K562 (cell line): ENCODE data around the gene ZFYVE28. TPM values are rescaled to one million over a fixed set of nuclear protein-coding genes. Genes with fewer than 3 reads are reported as not detected.
A peak's percentile ranks its signal among the peaks of the same experiment; 100 is the strongest.

Experiments used
- ARHGAP35 ChIP-seq: fragments of 450-650 bp; IDR thresholded peaks from 2 replicates; pipeline ENCODE4 v1.6.1; 2018; ENCODE audit not compliant: partially characterized antibody
- BMI1 ChIP-seq: fragments of 150-350 bp; IDR thresholded peaks from 2 replicates; pipeline ENCODE4 v1.6.1; 2014; ENCODE audit warnings: low read length
- CAMTA2 ChIP-seq: fragments of 250-450 bp; sonication (Bioruptor Pico); conservative IDR thresholded peaks from 2 replicates; pipeline ENCODE4 v1.5.1; 2022
- CREM ChIP-seq: IDR thresholded peaks from 2 replicates; pipeline ENCODE4 v1.6.1; 2014; ENCODE audit warnings: antibody characterized with exemption, low read depth
- HIVEP1 ChIP-seq: fragments of 250-450 bp; sonication (Bioruptor Pico); IDR thresholded peaks from 2 replicates; pipeline ENCODE4 v1.4.0; 2020; ENCODE audit warnings: mild to moderate bottlenecking
- MAZ ChIP-seq, 2 experiments: fragments of 450-650 bp in 1 of 2; sonication (generic) in 1 of 2; formaldehyde crosslinking; IDR thresholded peaks in 1 of 2; conservative IDR thresholded peaks in 1 of 2; 2 replicates each; pipeline versions ENCODE4 v1.4.0 to v1.5.0; 2020; ENCODE audit warnings: mild to moderate bottlenecking in 1 of 2, missing genetic modification reagents in 1 of 2
- SLC30A9 ChIP-seq: fragments of 250-450 bp; sonication (Bioruptor Pico); IDR thresholded peaks from 2 replicates; pipeline ENCODE4 v1.8.0; 2022; ENCODE audit warnings: mild to moderate bottlenecking, moderate library complexity
- THAP12 ChIP-seq: fragments of 250-450 bp; sonication (Bioruptor Pico); IDR thresholded peaks from 2 replicates; pipeline ENCODE4 v1.9.0; 2021; ENCODE audit warnings: mild to moderate bottlenecking, inconsistent platforms
- ZNF165 ChIP-seq: fragments of 250-450 bp; sonication (Bioruptor Pico); IDR thresholded peaks from 2 replicates; pipeline ENCODE4 v1.4.0; 2020; ENCODE audit warnings: borderline replicate concordance
- ZNF197 ChIP-seq: fragments of 200-800 bp; sonication (Bioruptor generic); IDR thresholded peaks from 2 replicates; pipeline ENCODE4 v1.6.1; 2016; ENCODE audit warnings: low read depth, missing genetic modification characterization, missing compliant biosample characterization
- ZNF253 ChIP-seq: fragments of 250-450 bp; sonication (Bioruptor Pico); conservative IDR thresholded peaks from 2 replicates; pipeline ENCODE4 v1.6.1; 2021; ENCODE audit warnings: mild to moderate bottlenecking
- polyA plus RNA-seq, 8 experiments: library from polyadenylated mRNA; depleted of rRNA in 4 of 8; stranded (reverse) in 5 of 8; unstranded in 3 of 8; fragments of >200 nt; fragmentation: Nextera tagmentation in 2 of 8; fragmentation: Illumina TruSeq in 1 of 8; extraction: Ambion mirVana in 2 of 8; extraction: Trizol in 1 of 8; gene quantifications; 2 replicates each; pipeline versions ENCODE4 v1.2.1 to v1.2.3, GENCODE V29; 2011 to 2014; ENCODE audit warnings: inconsistent platforms in 1 of 8, missing spikeins in 1 of 8
- total RNA-seq, 7 experiments: library from RNA; depleted of rRNA in 6 of 7; stranded (reverse); fragments of >200 nt in 6 of 7; fragmentation: Illumina TruSeq in 2 of 7; extraction: Trizol in 2 of 7; gene quantifications; 2 replicates each; pipeline versions ENCODE4 v1.2.1 to v1.2.3, GENCODE V29; 2011 to 2021; ENCODE audit warnings: low replicate concordance in 1 of 7
- TF ChIP-seq, protein P1 (sequence below), 2 experiments: fragments of 450-650 bp; IDR thresholded peaks; 2 replicates each; pipeline ENCODE4 v1.6.1; 2016; ENCODE audit warnings: mild to moderate bottlenecking in 2 of 2, borderline replicate concordance in 1 of 2, low read depth in 1 of 2, moderate library complexity in 1 of 2
- TF ChIP-seq, protein P2 (sequence below): sonication (generic); formaldehyde crosslinking; IDR thresholded peaks from 2 replicates; pipeline ENCODE4 v1.8.1; 2023; ENCODE audit warnings: mild to moderate bottlenecking, missing genetic modification reagents

ZFYVE28 gene
- total and polyA plus RNA-seq, 9 of the 15 experiments (the other 6 are each of a cell fraction or from before 2014, with no cell fraction given) = 1.3 to 24.8 (median 8.9) TPM

DNA sequence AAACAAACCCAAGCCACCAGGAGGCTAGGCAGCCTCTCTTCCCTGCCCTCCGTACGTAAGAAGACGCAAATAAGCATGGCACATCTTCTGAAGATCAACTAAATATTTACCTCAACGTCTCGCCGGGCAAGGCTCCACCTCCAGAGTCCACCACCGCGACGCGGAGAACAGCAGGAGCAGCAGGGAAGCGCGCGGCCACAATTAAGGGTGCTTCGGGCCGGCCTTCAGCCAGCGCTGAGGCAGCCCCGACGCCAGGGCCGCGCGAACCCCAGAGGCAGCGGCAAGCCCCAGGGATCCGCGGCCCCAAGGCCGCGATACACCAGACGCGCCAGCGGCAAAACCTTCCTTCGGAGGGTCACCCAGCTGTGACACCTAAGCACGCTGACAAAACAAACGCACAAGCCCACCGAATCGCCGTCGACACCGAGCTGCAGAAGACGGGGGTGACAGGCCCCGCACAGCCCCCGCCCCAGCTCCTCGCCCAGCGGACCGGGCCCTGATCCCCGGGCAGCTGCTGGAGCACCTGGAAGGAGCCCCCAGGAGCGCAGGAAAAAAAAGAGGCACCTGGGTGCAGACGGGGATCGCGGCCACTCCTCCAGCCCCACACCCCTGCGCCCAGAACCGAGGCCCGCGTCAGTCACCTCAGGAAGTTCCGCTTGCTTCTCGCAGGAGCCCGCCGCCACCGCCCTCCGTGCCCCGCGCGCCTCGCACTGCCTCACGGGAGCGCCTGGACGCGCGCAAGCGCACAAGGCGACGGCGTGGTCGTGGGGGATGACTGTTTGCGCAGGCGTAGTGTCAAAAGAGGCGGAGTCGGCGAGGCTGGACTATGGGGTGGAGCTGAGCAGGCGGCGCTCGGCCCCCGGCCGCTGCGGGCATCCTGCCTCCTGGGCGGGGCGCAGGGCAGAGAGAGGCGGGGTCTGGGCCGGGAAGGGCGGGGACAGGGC lies 176.8 kb downstream of the ZFYVE28 start, which contains the start of the genes HAUS3 and POLN (continued):
- TF ChIP-seq, protein P1, sequence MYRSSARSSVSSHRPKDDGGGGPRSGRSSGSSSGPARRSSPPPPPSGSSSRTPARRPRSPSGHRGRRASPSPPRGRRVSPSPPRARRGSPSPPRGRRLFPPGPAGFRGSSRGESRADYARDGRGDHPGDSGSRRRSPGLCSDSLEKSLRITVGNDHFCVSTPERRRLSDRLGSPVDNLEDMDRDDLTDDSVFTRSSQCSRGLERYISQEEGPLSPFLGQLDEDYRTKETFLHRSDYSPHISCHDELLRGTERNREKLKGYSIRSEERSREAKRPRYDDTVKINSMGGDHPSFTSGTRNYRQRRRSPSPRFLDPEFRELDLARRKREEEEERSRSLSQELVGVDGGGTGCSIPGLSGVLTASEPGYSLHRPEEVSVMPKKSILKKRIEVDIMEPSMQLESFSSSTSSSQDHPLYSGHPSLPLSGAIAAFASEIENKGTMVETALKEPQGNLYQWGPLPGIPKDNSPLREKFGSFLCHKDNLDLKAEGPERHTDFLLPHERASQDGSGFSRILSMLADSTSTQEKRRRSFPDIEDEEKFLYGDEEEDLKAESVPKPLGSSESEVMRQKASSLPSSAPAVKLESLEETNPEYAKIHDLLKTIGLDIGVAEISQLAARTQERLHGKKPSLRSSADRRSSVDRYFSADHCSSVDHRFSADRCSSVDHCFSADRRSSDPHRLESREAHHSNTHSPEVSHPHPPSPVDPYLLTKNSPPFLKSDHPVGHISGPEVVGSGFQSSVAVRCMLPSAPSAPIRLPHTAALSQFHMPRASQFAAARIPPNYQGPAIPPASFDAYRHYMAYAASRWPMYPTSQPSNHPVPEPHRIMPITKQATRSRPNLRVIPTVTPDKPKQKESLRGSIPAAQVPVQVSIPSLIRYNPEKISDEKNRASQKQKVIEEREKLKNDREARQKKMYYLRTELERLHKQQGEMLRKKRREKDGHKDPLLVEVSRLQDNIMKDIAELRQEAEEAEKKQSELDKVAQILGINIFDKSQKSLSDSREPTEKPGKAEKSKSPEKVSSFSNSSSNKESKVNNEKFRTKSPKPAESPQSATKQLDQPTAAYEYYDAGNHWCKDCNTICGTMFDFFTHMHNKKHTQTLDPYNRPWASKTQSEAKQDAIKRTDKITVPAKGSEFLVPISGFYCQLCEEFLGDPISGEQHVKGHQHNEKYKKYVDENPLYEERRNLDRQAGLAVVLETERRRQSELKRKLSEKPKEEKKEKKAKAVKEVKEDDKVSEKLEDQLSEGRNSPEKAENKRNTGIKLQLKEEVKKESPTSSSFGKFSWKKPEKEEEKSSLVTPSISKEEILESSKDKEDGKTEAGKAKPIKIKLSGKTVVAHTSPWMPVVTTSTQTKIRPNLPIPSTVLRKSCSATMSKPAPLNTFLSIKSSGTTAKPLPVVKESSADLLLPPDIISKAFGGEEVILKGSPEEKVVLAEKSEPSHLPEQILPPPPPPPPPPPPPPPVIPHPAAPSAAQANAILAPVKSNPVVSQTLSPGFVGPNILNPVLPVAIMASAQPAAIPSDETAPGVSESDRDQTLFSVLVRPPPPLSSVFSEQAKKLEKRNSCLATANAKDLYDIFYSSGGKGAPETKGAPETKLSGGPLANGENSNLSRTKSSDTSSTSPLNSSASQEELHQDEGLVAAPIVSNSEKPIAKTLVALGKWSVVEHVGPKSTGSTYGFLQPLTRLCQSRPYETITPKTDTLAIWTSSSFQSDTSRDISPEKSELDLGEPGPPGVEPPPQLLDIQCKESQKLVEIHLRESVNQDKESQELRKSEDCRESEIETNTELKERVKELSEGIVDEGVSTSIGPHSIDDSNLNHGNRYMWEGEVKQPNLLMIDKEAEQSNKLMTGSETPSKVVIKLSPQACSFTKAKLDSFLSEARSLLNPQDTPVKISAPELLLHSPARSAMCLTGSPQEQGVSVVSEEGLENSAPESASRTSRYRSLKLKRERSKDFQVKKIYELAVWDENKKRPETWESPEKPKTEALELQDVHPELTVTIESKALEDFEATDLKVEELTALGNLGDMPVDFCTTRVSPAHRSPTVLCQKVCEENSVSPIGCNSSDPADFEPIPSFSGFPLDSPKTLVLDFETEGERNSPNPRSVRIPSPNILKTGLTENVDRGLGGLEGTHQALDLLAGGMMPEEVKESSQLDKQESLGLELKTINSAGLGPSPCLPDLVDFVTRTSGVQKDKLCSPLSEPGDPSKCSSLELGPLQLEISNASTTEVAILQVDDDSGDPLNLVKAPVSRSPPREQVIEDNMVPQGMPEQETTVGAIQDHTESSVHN (IDR thresholded peaks at IDR 0.05; ENCODE audit: borderline replicate concordance in 1 of 2, low read depth in 1 of 2) = no peak
- no peak for TF ChIP-seq ZNF253 (CRISPR knock-in tag)
- TF ChIP-seq, protein P2, sequence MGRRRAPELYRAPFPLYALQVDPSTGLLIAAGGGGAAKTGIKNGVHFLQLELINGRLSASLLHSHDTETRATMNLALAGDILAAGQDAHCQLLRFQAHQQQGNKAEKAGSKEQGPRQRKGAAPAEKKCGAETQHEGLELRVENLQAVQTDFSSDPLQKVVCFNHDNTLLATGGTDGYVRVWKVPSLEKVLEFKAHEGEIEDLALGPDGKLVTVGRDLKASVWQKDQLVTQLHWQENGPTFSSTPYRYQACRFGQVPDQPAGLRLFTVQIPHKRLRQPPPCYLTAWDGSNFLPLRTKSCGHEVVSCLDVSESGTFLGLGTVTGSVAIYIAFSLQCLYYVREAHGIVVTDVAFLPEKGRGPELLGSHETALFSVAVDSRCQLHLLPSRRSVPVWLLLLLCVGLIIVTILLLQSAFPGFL (CRISPR knock-in tag) = 0 out of 2 replicates have a peak, but pooled peaks have one; percentile 93
- TF ChIP-seq SLC30A9 = no peak
- peak; percentile 95 for TF ChIP-seq THAP12
- TF ChIP-seq ZNF165 (CRISPR knock-in tag) = no peak
- TF ChIP-seq MAZ (CRISPR knock-in tag; conservative IDR thresholded peaks at IDR 0.05 in 1 of 2, IDR thresholded peaks at IDR 0.05 in 1 of 2) = peak in 1 of 2 experiments; percentile 79
- no peak for TF ChIP-seq CAMTA2 (CRISPR knock-in tag)
- peak; percentile 60 for TF ChIP-seq CREM
- TF ChIP-seq ARHGAP35 = no peak
- no peak for TF ChIP-seq HIVEP1 (CRISPR knock-in tag)
- no peak for TF ChIP-seq ZNF197 (CRISPR knock-in tag)
- TF ChIP-seq BMI1 = no peak
